ENCODE results near the gene COL17A1. TPM values are rescaled to one million over a fixed set of nuclear protein-coding genes. Genes with fewer than 3 reads are reported as not detected.

Gene COL17A1
- total and polyA plus RNA-seq, 2 of the 13 experiments (the other 11 are each of a cell fraction or from before 2014, with no cell fraction given): 0.03 TPM; not detected in 1

GRCh38 chr10:103990121-103990520, 95.6 kb downstream of the COL17A1 start (continued):
- TF ChIP-seq, protein P1, sequence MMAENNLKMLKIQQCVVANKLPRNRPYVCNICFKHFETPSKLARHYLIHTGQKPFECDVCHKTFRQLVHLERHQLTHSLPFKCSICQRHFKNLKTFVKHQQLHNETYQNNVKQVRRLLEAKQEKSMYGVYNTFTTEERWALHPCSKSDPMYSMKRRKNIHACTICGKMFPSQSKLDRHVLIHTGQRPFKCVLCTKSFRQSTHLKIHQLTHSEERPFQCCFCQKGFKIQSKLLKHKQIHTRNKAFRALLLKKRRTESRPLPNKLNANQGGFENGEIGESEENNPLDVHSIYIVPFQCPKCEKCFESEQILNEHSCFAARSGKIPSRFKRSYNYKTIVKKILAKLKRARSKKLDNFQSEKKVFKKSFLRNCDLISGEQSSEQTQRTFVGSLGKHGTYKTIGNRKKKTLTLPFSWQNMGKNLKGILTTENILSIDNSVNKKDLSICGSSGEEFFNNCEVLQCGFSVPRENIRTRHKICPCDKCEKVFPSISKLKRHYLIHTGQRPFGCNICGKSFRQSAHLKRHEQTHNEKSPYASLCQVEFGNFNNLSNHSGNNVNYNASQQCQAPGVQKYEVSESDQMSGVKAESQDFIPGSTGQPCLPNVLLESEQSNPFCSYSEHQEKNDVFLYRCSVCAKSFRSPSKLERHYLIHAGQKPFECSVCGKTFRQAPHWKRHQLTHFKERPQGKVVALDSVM (CRISPR knock-in tag; IDR thresholded peaks at IDR 0.05): no peak
- TF ChIP-seq, protein P2, sequence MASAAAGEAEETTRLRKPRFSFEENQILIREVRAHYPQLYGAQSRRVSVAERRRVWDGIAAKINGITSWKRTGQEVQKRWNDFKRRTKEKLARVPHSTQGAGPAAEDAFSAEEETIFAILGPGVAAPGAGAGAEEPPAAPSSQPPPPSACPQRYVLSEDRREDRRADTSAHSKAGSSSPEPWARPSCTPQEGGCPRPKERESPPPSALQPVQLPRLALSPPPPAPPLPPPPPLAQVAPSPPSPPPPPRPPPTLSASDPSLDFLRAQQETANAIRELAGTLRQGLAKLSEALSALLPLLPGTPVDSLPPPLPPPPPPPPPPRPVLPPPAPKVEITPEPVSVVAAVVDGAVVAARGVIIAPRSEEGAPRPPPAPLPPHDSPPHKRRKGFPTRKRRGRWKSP (CRISPR knock-in tag; IDR thresholded peaks at IDR 0.05): no peak
- no peak for TF ChIP-seq ZBTB34 (CRISPR knock-in tag; IDR thresholded peaks at IDR 0.05)

DNA sequence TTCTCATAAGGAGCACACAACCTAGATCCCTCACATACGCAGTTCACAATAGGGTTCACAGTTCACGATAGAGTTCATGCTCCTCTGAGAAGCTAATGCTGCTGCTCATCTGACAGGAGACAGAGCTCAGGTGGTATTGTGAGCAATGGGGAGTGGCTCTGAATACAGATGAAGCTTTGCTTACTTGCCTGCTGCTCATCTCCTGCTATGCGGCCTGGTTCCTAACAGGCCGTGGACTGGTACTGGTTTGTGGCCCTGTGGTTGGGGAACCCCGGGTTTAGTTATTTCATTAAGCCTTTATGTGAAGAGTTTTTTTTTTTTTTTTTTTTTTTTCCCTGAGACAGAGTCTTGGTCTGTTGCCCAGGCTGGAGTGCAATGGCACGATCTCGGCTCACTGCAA, 99.3 kb downstream of the COL17A1 start:
- Histone ChIP-seq H2AFZ (ENCODE audit: low read length) (no peak overlapping the region), H3K36me3 (replicated peaks in 1 of 2; ENCODE audit: control insufficient read depth in 1 of 2, insufficient read depth in 2 of 2, low read length in 2 of 2) (peaks cover 0 to 4% of the 10 kb centered on the region in 2 experiments; a peak in 1 of 5 replicates), H3K4me2 (ENCODE audit: low read depth, low read length) (no peak overlapping the region), H3K4me1 (ENCODE audit: insufficient read depth, low read length) (peaks cover 13% of the 10 kb centered on the region), H3K27ac (ENCODE audit: extremely low read length, insufficient read depth, low read length) (no peak overlapping the region), H4K20me1 (ENCODE audit: insufficient read depth, low read length) (peaks cover 10% of the 10 kb centered on the region; the same call in 1 of the 2 replicates), H3K27me3 (ENCODE audit: control insufficient read depth in 1 of 2, insufficient read depth in 2 of 2, low read length in 2 of 2) (no peaks in the 10 kb centered on the region), H3K9me3 (ENCODE audit: low read length) (no peaks in the 10 kb centered on the region), H3K79me2 (ENCODE audit: insufficient read depth, low read length) (peaks cover 25% of the 10 kb centered on the region), H3K9ac (ENCODE audit: insufficient read depth, low read depth, low read length) (no peak overlapping the region), H3K4me3 (replicated peaks in 1 of 3; ENCODE audit: insufficient read depth in 1 of 3, low read depth in 2 of 3, low read length in 3 of 3) (no peak overlapping the region)
- intact Hi-C loops (cut with micrococcal nuclease; ENCODE audit: unreplicated experiment) (no loop called here), in situ Hi-C loops (cut with HindIII; ENCODE audit: extremely low pct_ligation_motif_present, low pct_unique_long_range_greater_than_20kb) (no loop called here)
- BruUV-seq (replicated peaks): no TSS peak
- FAIRE-seq: no peak
- POLR2A ChIA-PET: no interaction called here
- CTCF ChIA-PET (ENCODE audit: low intra/inter-chr PET ratio, low total read pairs): no interaction called here
- DNase-seq (ENCODE audit: low spot score): no peak
- ATAC-seq: no peak
- 93% methylated on average over 7 of the region's 7 CpGs for WGBS (ENCODE audit: low lambda C conversion rate)
- TF ChIP-seq GLI4 (CRISPR knock-in tag; IDR thresholded peaks at IDR 0.05; ENCODE audit: borderline replicate concordance): no peak
